IPS-NIHi7 (cell line): Measurements from ENCODE around the gene RPS3A.
"Not testable (repeated sequence)": the region's sequence is repeated elsewhere in the genome, so short reads cannot be mapped to it uniquely, and the experiment has no call there.

Source experiments
- DNase-seq: peaks from one replicate; pipeline ENCODE4 v3.0.0; 2012; ENCODE audit warnings: mixed read lengths; ENCODE audit errors: extremely low spot score

RPS3A gene

GRCh38 chr4:151114986-151115385 is 15.6 kb downstream of the RPS3A start:
- no peak for DNase-seq

- peak; percentile 74 for DNase-seq
Measured at GRCh38 chr4:151117371-151117962, 18.0 kb downstream of the RPS3A start.

GRCh38 chr4:151129796-151130195 is 30.4 kb downstream of the RPS3A start:
- DNase-seq, result no peak

- DNase-seq, result no peak
Measured at GRCh38 chr4:151133311-151133710, 33.9 kb downstream of the RPS3A start.

GRCh38 chr4:151136048-151136447 is 36.6 kb downstream of the RPS3A start:
- not testable (repeated sequence) for DNase-seq

GRCh38 chr4:151139814-151140213 is 40.4 kb downstream of the RPS3A start:
- DNase-seq, result no peak

GRCh38 chr4:151142758-151143157 is 43.3 kb downstream of the RPS3A start:
- DNase-seq, result no peak

- DNase-seq, result no peak
Measured at GRCh38 chr4:151143162-151143561, 43.7 kb downstream of the RPS3A start.

GRCh38 chr4:151143811-151144210 is 44.4 kb downstream of the RPS3A start:
- no peak for DNase-seq

GRCh38 chr4:151144329-151145072 is 45.1 kb downstream of the RPS3A start:
- no peak for DNase-seq

GRCh38 chr4:151147000-151147399 is 47.6 kb downstream of the RPS3A start:
- DNase-seq, result no peak

GRCh38 chr4:151148261-151148660 is 48.8 kb downstream of the RPS3A start:
- DNase-seq, result no peak

GRCh38 chr4:151150821-151151580 is 51.6 kb downstream of the RPS3A start:
- DNase-seq, result no peak

- no peak for DNase-seq
Measured at GRCh38 chr4:151152028-151152427, 52.6 kb downstream of the RPS3A start.

GRCh38 chr4:151153585-151153984 is 54.2 kb downstream of the RPS3A start:
- DNase-seq, result no peak
